GM19099 (cell line): ENCODE measurements around the gene FGFR2.

Source experiments
- POLR2A ChIP-seq: IDR thresholded peaks from 3 replicates; pipeline ENCODE4 v1.6.1; 2011; ENCODE audit warnings: low read depth; ENCODE audit not compliant: insufficient read length; ENCODE audit errors: extremely low read depth

Gene FGFR2

GRCh38 chr10:121597504-121598262 lies 561 bp downstream of the FGFR2 start:
- no peak for TF ChIP-seq POLR2A

DNA sequence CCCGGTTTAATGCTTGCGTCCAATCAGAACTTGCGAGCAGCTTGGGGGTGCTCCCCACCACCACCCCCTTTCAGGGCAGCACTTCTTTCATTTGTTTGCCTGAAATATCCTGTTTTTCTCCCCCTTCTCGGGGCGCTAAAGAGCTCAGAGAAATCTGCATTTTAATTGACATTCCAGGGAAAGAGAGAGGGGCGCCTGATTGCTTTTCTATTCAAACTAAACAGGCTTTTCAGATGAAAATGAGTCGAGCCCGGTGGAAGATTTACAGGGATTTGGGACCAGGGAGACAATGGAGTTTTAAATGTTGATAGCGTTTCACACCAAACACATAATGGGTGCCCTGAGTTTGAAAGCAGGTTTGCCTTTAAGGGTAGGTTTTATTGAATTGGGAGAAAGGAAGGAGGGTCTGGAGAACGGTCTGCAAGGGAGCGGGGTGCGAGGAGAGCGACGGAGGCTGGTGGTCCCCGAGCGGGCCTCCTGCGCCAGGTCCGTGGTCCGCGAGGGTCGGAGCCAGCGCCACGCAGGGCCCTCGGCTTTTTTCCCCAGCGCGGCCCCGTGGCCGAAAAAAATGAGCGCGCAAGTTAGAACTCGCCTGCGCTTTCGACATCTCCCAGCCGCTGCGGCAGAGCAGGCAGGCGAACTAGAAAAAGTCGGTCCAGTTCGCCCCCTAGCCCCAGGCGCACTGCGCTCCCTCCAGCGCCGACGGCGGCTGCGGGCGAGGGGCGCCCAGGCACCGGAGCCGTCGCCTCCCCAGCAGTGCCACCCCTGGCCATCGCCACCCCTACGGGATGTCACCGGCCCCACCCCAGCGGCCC lies 1.3 kb downstream of the FGFR2 start:
- TF ChIP-seq POLR2A, result no peak

- TF ChIP-seq POLR2A, result no peak
These were observed 2.2 kb downstream of the FGFR2 start for GRCh38 chr10:121595806-121596688.

- TF ChIP-seq POLR2A, result no peak
These were observed 2.9 kb downstream of the FGFR2 start for GRCh38 chr10:121595351-121595805.

DNA sequence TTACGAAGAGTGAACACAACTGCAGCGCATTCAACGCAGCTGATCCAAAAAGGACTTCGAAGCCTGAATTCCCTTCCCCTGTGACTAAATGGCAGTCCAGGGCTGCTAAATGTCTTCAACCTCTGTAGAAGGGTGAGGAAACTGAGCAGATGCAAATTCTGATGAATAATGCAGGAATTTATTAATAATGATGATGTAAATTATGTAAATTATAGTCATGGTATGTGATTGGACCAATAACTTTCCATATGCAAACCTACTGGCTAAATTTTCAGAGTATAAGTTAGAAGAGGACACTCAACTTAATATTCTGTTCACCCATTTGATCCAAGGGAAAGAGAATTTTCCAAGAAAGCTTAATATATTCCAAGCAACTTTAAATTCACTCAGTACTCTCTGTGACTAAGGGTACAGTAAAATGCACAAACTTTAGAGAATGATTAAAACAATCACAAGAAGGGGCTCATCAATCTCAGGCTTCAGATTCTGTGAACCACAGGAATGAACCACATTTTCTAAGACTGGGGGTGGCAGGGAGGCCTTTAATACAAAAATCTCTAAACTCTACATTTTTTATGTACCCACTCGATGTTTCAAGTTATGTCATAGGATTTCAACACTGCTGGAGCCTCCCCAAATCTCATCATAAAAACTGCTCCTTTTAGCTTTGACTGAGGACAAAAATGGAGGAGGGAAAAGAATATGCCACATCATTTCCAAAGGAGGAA lies 3.5 kb downstream of the FGFR2 start:
- no peak for TF ChIP-seq POLR2A

DNA sequence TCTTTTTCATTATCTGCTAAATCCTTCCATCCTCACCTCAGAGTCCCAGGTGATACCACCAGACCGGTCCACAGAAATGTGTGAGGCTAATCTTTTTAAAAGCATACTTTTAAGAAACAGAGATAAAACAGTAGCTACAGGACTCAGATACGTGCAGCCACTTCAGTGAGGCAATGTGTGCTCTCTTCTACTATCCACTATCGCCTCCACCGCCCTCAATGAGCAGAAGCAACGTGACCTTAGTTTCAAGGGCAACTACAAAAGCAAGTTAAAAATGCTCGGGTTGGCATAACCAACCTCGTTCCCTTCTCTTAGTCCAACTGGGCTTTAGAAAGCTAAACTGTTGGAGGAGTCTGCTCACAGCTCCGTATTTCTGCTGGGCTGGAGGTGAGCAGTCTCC lies 4.2 kb downstream of the FGFR2 start:
- no peak for TF ChIP-seq POLR2A

DNA sequence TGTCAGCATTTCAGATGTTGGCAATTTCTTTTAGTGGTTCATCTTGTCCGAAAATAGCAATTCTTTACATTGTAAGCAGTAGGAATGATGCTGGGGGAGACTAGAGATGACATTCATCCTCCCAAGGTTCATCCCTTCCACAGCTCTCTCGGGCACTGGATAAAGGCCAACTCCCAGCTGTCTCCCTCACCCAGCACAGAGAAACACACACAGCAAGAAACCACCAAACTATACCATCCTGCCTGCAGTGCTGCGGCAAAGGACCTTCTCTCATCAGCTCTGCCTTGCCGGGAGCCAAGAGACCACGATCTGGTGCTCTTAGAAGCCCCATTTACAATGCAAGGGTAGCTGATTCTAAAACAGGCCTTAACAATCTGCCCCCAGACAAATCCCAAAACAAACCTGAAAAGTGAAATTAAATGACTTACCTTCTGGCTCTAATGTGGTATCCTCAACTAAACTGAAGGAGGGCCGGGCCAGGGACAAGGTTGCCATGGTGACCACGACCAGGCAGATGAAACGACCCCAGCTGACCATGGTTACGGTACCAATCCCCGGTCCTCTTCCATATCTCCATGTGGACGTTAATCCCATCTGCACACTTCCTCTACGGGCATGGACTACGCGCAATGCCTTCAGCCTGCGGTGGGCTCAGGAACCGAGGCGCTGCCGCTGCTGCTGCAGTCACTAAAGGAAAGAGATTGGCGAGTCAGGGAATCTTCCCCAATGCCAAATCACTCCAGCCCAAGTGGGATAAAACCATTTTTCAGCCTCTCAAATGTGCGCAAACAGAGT lies 4.8 kb downstream of the FGFR2 start:
- TF ChIP-seq POLR2A, result no peak

- TF ChIP-seq POLR2A, result no peak
These were observed 5.9 kb downstream of the FGFR2 start for GRCh38 chr10:121592155-121592890.

DNA sequence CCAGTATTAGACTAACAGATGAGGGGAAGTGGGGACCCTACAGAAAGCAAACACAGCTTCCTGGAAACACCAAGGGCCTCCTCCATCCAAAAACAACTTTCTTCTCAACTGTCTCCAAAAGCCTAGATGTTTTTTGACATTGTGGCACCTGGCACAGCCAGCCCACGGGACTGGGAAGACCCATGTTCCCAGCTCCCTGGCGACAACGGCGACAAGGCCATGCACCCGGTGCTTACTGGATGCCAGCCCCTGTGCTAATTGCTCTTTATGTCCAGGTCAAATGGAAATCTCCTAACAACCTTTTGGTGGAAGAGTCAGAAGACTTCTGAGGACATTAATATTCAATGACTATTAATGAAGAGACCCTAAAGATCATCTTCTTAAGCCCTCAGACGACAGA lies 7.1 kb downstream of the FGFR2 start:
- TF ChIP-seq POLR2A, result no peak

GRCh38 chr10:121590772-121591171 lies 7.5 kb downstream of the FGFR2 start:
- no peak for TF ChIP-seq POLR2A

DNA sequence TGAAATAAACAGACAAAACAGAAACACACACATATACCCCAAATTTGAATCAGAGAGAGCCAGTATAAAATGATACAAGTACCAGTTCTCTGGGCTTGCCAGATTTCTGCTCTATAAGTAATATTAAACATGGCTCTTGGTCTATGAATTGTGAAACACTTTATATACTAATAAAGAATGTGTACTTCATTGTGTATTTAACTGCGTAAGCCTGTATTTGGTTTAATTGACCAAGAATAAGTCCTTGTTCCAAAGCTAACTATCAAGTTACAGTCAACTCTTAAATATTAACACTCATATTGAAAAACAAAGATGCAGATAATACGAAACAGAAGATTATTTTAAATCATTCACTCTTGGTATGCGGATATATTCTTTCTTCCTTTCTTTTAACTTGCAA lies 8.7 kb downstream of the FGFR2 start:
- no peak for TF ChIP-seq POLR2A

DNA sequence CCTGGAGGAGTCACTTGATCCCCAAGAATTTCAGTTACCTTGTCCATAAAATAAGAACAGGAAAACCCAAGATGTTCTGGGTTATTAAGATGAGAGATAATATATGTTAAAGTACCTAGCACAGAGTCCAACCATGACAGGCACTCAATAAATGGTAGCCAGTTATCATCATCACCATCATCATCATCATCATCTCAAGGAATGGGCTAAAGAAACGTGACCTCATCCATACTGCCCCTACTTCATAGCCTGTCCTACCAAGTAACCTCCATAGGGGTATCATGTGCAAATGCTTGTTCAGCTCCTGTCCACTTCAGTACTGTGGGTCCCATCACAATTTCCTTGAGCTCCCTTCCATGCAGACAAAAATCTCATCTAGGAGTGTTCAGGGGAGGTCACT lies 14.4 kb downstream of the FGFR2 start:
- TF ChIP-seq POLR2A, result no peak

- no peak for TF ChIP-seq POLR2A
These were observed 15.0 kb downstream of the FGFR2 start for GRCh38 chr10:121583258-121583657.
